GM21529 (cell line): Measurements from ENCODE around the gene CT45A3.
A peak's percentile ranks its signal among the peaks of the same experiment; 100 is the strongest.
"Not testable (repeated sequence)": the region's sequence is repeated elsewhere in the genome, so short reads cannot be mapped to it uniquely, and the experiment has no call there.

ENCODE experiments used
- ATAC-seq: cut with Tn5 transposase; IDR thresholded peaks from one replicate; pipeline ENCODE4 v1.9.1; 2021; ENCODE audit not compliant: unreplicated experiment

Gene CT45A3

GRCh38 chrX:135768091-135768490 is at the start of gene CT45A3:
TSS of gene CT45A3 (minus strand) at chrX:135768191. CDS start at chrX:135764444, 3,747 bp downstream.
- ATAC-seq: not testable (repeated sequence)

- not testable (repeated sequence) for ATAC-seq
Observed at GRCh38 chrX:135802687-135803086, 34.7 kb upstream of the CT45A3 start, which contains the start of gene CT45A6. TSS of gene CT45A6 (minus strand) at chrX:135802787. CDS start at chrX:135798993, 3,794 bp downstream.

GRCh38 chrX:135785403-135785802 is 17.4 kb upstream of the CT45A3 start, which contains the start of gene CT45A5:
TSS of gene CT45A5 (minus strand) at chrX:135785503. CDS start at chrX:135781729, 3,774 bp downstream.
- ATAC-seq: not testable (repeated sequence)

GRCh38 chrX:135744739-135745138 is 23.3 kb downstream of the CT45A3 start:
- ATAC-seq: not testable (repeated sequence)

GRCh38 chrX:135741192-135741715 is 26.7 kb downstream of the CT45A3 start:
- ATAC-seq: no peak

- ATAC-seq: peak; percentile 68
Observed at GRCh38 chrX:135740681-135741149, 27.3 kb downstream of the CT45A3 start.

- no peak for ATAC-seq
Observed at GRCh38 chrX:135737366-135738071, 30.5 kb downstream of the CT45A3 start.

GRCh38 chrX:135734666-135735065 is 33.3 kb downstream of the CT45A3 start:
- ATAC-seq: not testable (repeated sequence)

- ATAC-seq: no peak
Observed at GRCh38 chrX:135713795-135714194, 54.2 kb downstream of the CT45A3 start.

GRCh38 chrX:135713183-135713689 is 54.8 kb downstream of the CT45A3 start, which contains the start of gene CT45A1:
TSS of gene CT45A1 (plus strand) at chrX:135713639. CDS start at chrX:135718941, 5,302 bp downstream.
- ATAC-seq: not testable (repeated sequence)
